GM15510 (cell line): Measurements from ENCODE around the gene IRS1.

Experiments used
- POLR2A ChIP-seq: IDR thresholded peaks from 3 replicates; pipeline ENCODE4 v1.6.1; 2011; ENCODE audit warnings: borderline replicate concordance; ENCODE audit not compliant: insufficient read length; ENCODE audit errors: extremely low read depth

IRS1 gene

DNA sequence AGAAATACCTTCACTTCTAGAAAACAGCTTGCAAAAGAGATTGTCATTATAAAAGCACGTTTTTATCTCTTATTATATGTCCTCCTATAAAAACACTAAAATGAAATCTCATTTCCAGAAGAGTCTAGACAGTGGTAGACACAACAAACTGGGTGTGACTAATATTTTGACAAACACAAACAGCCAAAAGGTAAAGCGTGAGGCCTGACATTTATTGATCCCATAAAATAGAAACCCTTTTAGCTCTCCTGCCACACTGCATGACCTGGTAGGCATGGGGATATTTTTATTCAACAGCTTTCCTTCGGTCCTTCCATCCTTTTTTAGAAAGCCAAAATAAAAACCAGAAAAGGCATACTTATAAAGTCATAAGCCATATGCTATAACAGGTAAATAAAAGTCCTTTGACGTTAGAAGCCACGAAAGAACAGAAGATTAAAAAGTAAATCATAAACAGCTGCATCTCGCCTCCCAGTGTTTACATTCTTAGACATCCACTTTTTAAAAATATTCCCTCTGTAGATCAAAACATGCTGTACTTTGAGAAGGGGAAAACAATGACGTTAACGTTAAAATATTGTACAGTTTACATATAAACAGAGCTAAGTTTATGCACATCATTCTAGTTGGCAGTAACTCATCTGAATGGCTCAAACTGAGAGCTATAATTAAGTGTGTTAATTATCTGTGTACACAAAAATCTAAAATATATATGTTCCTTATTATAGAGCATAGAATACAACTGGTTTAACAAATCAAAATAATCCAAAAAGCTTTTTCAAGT lies 44.6 kb downstream of the IRS1 start:
- TF ChIP-seq POLR2A, result no peak

DNA sequence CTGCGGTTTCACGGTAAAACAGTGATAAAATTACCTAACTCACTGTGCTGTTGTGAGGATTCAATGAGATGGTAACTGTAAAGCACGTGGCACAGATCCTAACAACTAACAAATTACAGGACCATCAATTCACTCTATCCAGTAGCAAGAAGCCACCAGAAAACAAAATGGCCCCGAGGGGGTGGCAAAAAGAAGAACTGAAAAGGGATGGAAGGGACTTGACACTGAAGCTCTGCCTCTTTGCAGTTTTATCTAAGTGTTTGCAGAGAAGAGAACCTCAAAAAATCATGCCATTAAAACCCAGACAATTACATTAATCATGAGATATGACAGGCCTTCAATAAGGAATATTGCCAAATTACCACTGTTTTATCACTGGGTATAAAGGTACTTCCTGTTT lies 46.7 kb downstream of the IRS1 start:
- no peak for TF ChIP-seq POLR2A

DNA sequence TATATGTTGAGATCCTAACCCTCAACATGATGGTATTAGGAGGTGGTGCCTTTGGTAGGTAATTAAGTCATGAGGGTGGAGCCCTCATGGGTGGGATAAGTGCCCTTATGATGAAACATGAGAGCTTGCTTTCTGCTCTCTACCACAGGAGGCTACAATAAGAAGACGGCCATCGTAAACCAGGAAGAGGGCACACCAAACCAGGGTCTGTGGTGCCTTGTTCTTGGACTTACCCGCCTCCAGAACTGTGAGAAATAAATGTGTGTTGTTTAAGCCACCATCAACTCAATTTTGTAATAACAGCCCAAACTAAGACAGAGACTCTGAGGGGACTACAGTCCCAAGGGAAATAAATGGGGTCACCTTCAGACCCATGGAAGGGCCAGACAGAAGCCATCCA lies 52.3 kb downstream of the IRS1 start:
- TF ChIP-seq POLR2A, result no peak

DNA sequence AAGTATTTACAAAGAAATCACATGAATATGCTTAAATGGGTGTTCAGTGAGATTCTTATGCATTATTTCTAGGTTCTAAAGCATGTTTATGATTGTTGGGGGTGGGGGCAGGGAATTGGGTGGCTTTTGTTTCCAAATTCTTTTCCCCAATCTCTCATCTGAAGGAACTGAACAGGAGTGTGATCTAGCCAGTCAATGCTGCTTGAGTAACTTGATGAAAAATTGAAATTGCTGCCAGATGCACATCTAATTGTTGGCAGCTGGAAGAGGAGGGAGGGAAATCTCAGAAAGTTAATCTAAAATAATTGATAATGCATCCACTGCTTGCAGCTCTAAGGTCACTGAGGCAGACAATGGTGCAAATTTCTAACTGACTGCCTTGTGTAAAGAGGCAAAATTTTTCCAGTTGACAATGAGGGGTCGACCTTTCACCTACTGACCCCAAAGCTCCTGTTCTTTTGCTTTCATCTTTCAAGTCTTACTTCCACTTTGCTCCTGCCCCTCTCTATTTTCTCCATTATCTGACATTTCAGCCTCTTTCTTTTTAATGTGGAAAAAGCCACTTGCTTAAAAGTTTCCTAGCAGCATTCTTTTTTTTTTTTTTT lies 53.3 kb downstream of the IRS1 start:
- no peak for TF ChIP-seq POLR2A

DNA sequence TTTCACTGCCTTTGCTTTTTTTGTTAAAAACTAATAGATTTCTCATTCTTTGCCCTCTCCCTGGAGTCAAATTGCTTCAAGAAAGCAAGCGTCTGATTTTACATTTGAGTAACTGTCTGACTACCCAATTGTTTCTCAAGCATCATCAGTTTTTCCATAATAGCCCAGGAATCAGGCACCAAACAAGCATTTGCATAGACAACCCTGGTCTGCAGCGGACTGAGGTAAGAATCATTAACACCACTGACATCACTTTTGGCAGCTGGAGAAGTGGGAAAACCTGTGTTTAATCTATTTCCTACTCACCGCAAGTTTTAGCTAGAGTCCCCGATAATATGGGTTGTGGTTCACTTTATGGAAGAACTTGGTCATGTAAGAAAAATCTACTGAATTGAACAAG lies 55.7 kb downstream of the IRS1 start:
- no peak for TF ChIP-seq POLR2A

DNA sequence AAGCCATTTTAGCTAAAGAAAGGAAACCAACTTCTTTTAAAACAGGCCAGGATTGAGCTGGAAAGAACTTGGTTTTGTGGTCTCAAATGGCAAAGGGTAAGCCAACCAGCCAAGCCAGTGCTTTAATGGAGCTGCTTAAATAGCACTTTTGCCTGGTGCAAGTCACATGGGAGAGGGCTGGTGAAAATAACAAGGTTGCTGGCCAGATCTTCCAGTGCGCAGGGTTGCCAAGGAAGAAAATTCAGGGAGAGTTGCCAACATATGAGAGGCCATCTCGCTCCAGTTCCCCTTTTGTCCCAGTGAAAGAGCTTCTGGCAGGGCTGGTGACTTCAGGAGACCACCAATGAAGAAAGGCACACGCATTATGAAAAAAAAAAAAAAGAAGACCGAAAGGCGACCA lies 57.3 kb downstream of the IRS1 start:
- TF ChIP-seq POLR2A, result no peak

DNA sequence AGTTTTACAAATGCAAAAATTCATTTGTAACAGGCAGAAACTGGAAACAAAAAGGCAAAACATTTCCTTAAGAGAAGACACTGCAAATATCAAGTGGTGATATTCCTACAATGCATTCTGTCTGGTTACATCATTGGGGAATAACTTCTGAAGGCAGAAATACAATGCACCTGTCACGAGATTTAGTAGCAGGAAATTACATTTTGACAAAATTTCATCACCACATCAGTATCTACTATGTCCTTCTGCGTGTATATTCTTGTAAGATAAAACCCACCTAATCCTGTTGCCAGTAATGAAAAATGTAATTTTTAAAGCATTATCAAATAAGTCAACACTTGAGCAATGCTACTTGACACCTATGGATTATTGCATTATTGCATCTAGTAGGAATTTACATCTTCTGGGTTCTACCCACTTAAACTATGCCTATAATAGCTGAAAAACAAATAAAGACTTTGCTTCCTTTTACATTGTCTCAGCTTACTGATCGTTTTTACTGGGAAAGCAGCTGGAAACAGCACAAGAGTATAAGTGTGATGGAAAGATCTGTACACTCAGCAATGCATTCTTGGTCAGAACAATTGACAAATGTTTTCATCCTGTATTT lies 59.5 kb downstream of the IRS1 start:
- TF ChIP-seq POLR2A, result no peak

DNA sequence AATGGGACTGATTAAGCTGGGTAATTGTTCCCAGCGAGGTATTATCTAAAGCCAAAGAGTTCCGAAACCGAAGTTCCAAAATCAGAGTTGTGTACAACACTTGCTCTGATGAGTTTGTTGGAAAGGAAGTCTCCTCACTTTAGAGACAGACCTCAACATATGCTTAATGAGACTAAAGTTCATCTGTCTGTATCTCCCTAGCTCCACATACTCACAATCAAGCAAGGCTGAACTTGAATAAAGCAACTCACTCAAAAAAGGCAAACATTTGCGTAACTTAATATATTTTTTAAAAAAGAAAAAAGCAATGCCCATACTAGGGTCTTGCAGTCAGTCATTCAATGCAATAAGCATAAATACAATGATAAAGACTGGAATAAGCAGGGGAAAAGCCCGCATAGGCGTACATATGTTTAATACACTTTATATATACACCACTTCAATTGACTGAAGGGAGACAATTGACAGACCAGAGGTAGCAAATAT lies 60.0 kb downstream of the IRS1 start:
- TF ChIP-seq POLR2A, result no peak

DNA sequence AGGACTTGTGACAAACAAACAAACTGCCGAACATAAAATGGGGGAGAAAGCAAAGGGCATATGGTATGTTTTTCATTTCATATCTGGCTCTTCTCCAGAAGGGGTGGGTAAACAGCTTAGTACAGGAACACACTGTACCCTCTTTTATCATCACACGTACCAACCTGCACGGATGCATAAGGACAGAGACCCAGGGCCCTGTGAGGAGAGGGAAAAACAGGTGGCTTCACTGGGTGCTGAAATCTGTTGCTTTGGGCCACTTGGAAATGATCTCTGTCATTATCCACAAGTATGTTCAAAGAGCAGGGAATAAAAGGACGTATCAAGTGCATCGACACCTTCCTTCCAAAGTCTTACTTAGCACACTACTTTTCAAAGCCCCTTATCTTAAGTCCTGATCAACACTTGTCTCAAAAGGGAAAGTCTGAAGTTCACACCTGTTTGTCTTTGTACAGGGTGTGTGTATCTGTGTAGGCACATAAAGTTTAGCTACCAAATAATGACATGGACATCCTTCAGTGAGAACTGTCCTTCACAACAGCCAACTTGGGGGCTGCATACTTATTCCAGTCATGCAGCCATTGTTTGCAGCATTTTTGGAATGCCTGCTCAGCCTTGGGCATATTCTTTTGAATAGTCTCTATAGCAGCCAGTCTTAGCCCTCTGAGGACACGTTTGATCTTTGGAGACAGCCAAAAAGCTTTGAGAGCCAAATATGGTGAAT lies 60.6 kb downstream of the IRS1 start:
- TF ChIP-seq POLR2A, result no peak

DNA sequence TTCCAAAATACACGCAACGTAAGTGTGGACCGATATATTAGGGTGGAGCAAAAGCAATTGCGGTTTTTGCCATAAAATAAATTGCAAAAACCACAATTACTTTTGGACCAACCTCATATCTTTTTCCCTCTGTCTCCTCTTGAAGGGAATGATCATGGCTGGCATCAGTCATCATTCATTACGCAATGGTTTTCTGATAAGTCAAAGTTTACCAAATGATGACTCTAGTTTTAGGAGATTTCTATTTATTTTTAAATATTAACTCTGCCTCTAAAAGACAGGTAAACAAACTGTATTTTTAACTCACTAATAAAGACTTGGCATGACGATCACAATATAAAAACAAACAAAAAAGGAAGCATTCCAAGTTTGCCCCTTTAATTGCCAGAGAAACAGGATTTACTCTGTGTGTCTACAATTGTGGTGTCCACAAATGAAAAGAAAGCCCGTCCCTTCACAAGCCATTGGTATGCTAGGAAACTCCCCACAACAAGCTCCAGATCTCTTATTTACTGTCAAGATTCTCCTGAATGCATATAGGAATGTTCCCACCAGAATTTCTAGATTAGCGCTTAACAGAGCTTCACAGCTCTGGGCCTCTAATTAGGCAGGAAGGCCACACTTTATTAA lies 61.3 kb downstream of the IRS1 start:
- no peak for TF ChIP-seq POLR2A

DNA sequence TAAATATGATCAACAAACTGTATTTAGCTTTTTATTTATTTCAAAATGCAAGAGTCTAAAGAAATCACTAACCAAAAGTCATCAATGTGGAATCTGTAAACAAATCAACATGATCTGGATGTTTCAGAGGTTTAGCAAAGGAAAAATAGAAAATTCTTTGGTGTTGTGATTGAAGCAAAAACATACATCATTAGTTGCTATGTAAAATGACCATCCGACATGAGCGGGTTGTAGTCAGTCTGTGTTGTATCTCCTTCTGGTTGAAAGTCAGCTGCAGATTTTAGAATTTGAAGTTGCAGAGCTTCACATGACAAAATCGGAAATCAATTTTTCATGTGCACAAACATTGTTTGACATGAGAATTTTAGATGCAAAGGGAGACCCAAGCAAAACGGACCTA lies 63.2 kb downstream of the IRS1 start:
- no peak for TF ChIP-seq POLR2A

DNA sequence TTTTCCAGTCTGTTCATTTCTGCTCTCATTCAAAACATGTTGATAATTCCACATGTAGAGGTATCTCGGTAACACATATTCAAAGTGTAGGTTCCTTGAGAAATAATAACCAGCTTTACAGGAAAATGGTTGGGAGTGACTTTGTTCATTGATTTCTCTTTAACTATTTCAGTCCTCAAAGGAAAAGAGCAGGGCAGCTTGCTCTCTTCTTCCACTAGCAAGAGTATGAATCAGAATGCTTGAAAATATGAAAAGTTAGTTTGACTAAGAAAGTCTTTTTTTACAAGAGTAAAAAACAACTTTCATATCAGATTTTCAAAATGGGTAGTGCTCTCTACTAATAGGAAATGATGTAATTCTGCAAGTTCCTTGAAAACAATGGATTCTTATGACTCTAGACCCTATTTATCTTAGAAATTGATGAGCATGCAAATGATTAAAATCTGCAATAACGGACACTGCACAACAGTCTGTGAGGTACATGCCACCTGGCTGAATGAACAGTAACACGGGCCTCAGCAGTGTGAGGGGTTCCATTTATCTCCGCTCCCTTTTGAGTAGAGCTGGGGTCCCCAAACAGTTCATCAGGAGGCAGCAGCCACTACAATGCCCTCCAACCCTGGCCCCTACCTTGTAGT lies 65.6 kb downstream of the IRS1 start:
- TF ChIP-seq POLR2A, result no peak

DNA sequence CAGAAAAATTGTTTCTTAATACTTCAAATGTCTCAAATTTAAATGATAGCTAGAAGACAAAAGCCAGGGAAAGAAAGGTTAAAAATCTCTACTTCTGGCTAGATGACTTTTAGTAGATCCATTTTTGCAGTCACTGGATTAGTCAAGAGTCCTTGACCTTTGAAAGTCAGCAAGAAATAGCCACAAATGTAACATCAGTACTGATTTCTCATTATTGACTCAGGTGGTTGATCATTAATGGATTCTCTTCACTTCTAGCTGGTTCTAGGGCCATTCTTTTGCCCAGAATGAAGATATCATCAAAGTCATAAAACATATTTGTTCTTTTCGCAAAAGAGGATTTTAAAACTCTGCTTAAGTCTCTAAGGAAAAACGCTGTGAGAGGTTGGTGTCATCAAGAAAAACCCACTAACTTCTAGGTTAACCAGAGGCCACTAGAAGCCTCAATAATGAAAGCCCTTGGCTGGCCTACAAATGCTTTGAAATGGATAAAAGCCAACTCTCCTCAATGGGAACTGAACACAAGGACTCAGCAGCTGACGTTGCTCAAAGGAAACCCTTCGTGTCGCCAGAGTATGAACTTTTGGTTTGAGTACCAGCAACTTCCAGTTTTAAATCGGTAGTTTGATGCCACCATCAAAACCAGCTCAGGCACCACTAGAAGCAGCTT lies 66.3 kb downstream of the IRS1 start:
- TF ChIP-seq POLR2A, result no peak
